ENCODE results near the gene MTNR1A. TPM values are rescaled to one million over a fixed set of nuclear protein-coding genes. Genes with fewer than 3 reads are reported as not detected.

MTNR1A gene
- total RNA-seq, 2 experiments from 2014 or later: not detected

- Mint-ChIP-seq H3K36me3 (ENCODE audit: low read depth) (no peaks in the 10 kb centered on the region), H3K27me3 (no peaks in the 10 kb centered on the region), H3K27ac (no peak overlapping the region), H3K4me1 (no peaks in the 10 kb centered on the region), H3K4me3 (no peak overlapping the region), H3K9me3 (no peaks in the 10 kb centered on the region)
- no peak for DNase-seq
- ChIA-PET CTCF (no interaction called here), POLR2A (no interaction called here)
Measured at GRCh38 chr4:186586205-186586604, 30.8 kb upstream of the MTNR1A start.

GRCh38 chr4:186584912-186585311, 29.5 kb upstream of the MTNR1A start:
- Mint-ChIP-seq H3K9me3 (no peaks in the 10 kb centered on the region), H3K4me3 (no peak overlapping the region), H3K27me3 (no peaks in the 10 kb centered on the region), H3K27ac (no peak overlapping the region), H3K36me3 (ENCODE audit: low read depth) (no peaks in the 10 kb centered on the region), H3K4me1 (no peaks in the 10 kb centered on the region)
- ChIA-PET POLR2A (no interaction called here), CTCF (interaction anchor here (1.4 kb wide), 1 partner anchor 287 kb away, joined by 4 read pairs; no protein-coding TSS in a partner anchor)
- DNase-seq: no peak

- CTCF ChIA-PET: no interaction called here
- no peak for DNase-seq
- Mint-ChIP-seq H3K4me3 (no peak overlapping the region), H3K36me3 (ENCODE audit: low read depth) (no peaks in the 10 kb centered on the region), H3K4me1 (no peaks in the 10 kb centered on the region), H3K27me3 (no peaks in the 10 kb centered on the region), H3K27ac (no peak overlapping the region), H3K9me3 (no peaks in the 10 kb centered on the region)
- POLR2A ChIA-PET: no interaction called here
Measured at GRCh38 chr4:186581421-186581820, 26.1 kb upstream of the MTNR1A start.

GRCh38 chr4:186580669-186581068, 25.3 kb upstream of the MTNR1A start:
- no peak for DNase-seq
- POLR2A ChIA-PET: no interaction called here
- H3K36me3 Mint-ChIP-seq (ENCODE audit: low read depth): no peaks in the 10 kb centered on the region
- no peak overlapping the region for H3K4me3 Mint-ChIP-seq
- H3K27me3 Mint-ChIP-seq: no peaks in the 10 kb centered on the region
- CTCF ChIA-PET: no interaction called here
- H3K4me1 Mint-ChIP-seq: no peaks in the 10 kb centered on the region
- H3K27ac Mint-ChIP-seq: no peak overlapping the region
- no peaks in the 10 kb centered on the region for H3K9me3 Mint-ChIP-seq

GRCh38 chr4:186570193-186570996, 15.0 kb upstream of the MTNR1A start:
- no peaks in the 10 kb centered on the region for H3K27me3 Mint-ChIP-seq
- no peaks in the 10 kb centered on the region for H3K36me3 Mint-ChIP-seq (ENCODE audit: low read depth)
- no peak overlapping the region for H3K27ac Mint-ChIP-seq
- ChIA-PET CTCF (no interaction called here), POLR2A (no interaction called here)
- H3K9me3 Mint-ChIP-seq: no peaks in the 10 kb centered on the region
- DNase-seq: no peak
- H3K4me3 Mint-ChIP-seq: no peak overlapping the region
- no peaks in the 10 kb centered on the region for H3K4me1 Mint-ChIP-seq

GRCh38 chr4:186569533-186570192, 14.3 kb upstream of the MTNR1A start:
- CTCF ChIA-PET: no interaction called here
- Mint-ChIP-seq H3K9me3 (no peaks in the 10 kb centered on the region), H3K4me1 (no peaks in the 10 kb centered on the region), H3K27ac (no peak overlapping the region), H3K36me3 (ENCODE audit: low read depth) (no peaks in the 10 kb centered on the region), H3K4me3 (no peak overlapping the region), H3K27me3 (no peaks in the 10 kb centered on the region)
- POLR2A ChIA-PET: no interaction called here
- no peak for DNase-seq

- CTCF ChIA-PET: no interaction called here
- Mint-ChIP-seq H3K27me3 (no peaks in the 10 kb centered on the region), H3K9me3 (no peaks in the 10 kb centered on the region), H3K36me3 (ENCODE audit: low read depth) (no peaks in the 10 kb centered on the region), H3K27ac (no peak overlapping the region), H3K4me1 (no peaks in the 10 kb centered on the region), H3K4me3 (no peak overlapping the region)
- DNase-seq: no peak
- POLR2A ChIA-PET: no interaction called here
Measured at GRCh38 chr4:186566068-186566467, 10.7 kb upstream of the MTNR1A start.

GRCh38 chr4:186563761-186564160, 8.4 kb upstream of the MTNR1A start:
- Mint-ChIP-seq H3K9me3 (no peaks in the 10 kb centered on the region), H3K4me3 (no peak overlapping the region), H3K36me3 (ENCODE audit: low read depth) (no peaks in the 10 kb centered on the region), H3K27ac (no peak overlapping the region), H3K4me1 (no peaks in the 10 kb centered on the region), H3K27me3 (no peaks in the 10 kb centered on the region)
- ChIA-PET CTCF (no interaction called here), POLR2A (no interaction called here)
- no peak for DNase-seq

- ChIA-PET CTCF (no interaction called here), POLR2A (no interaction called here)
- no peak overlapping the region for H3K27ac Mint-ChIP-seq
- H3K4me3 Mint-ChIP-seq: no peak overlapping the region
- no peaks in the 10 kb centered on the region for H3K27me3 Mint-ChIP-seq
- no peak for DNase-seq
- no peaks in the 10 kb centered on the region for H3K4me1 Mint-ChIP-seq
- H3K9me3 Mint-ChIP-seq: no peaks in the 10 kb centered on the region
- H3K36me3 Mint-ChIP-seq (ENCODE audit: low read depth): no peaks in the 10 kb centered on the region
Measured at GRCh38 chr4:186561748-186562147, 6.4 kb upstream of the MTNR1A start.

- ChIA-PET CTCF (no interaction called here), POLR2A (no interaction called here)
- no peaks in the 10 kb centered on the region for H3K4me1 Mint-ChIP-seq
- no peak for DNase-seq
- H3K27ac Mint-ChIP-seq: no peak overlapping the region
- H3K9me3 Mint-ChIP-seq: no peaks in the 10 kb centered on the region
- H3K27me3 Mint-ChIP-seq: peaks cover 3% of the 10 kb centered on the region
- H3K4me3 Mint-ChIP-seq: no peak overlapping the region
- H3K36me3 Mint-ChIP-seq (ENCODE audit: low read depth): peaks cover 1% of the 10 kb centered on the region
Measured at GRCh38 chr4:186560647-186561046, 5.3 kb upstream of the MTNR1A start.

GRCh38 chr4:186557486-186557885, 2.1 kb upstream of the MTNR1A start:
- H3K27me3 Mint-ChIP-seq: peaks cover 17% of the 10 kb centered on the region
- H3K36me3 Mint-ChIP-seq (ENCODE audit: low read depth): peaks cover 2% of the 10 kb centered on the region
- no peaks in the 10 kb centered on the region for H3K4me1 Mint-ChIP-seq
- no peak for DNase-seq
- ChIA-PET POLR2A (no interaction called here), CTCF (no interaction called here)
- H3K27ac Mint-ChIP-seq: no peak overlapping the region
- no peak overlapping the region for H3K4me3 Mint-ChIP-seq
- H3K9me3 Mint-ChIP-seq: no peaks in the 10 kb centered on the region

GRCh38 chr4:186557061-186557460, 1.7 kb upstream of the MTNR1A start:
- no peak overlapping the region for H3K27ac Mint-ChIP-seq
- peaks cover 2% of the 10 kb centered on the region for H3K36me3 Mint-ChIP-seq (ENCODE audit: low read depth)
- H3K9me3 Mint-ChIP-seq: no peaks in the 10 kb centered on the region
- no peaks in the 10 kb centered on the region for H3K4me1 Mint-ChIP-seq
- H3K4me3 Mint-ChIP-seq: no peak overlapping the region
- no peak for DNase-seq
- H3K27me3 Mint-ChIP-seq: peaks cover 17% of the 10 kb centered on the region
- CTCF ChIA-PET: no interaction called here
- POLR2A ChIA-PET: no interaction called here

GRCh38 chr4:186554539-186554913, 841 bp downstream of the MTNR1A start:
- ChIA-PET CTCF (no interaction called here), POLR2A (no interaction called here)
- Mint-ChIP-seq H3K4me1 (no peaks in the 10 kb centered on the region), H3K27me3 (peaks cover 17% of the 10 kb centered on the region), H3K27ac (no peak overlapping the region), H3K4me3 (no peak overlapping the region), H3K36me3 (ENCODE audit: low read depth) (peaks cover 2% of the 10 kb centered on the region), H3K9me3 (no peaks in the 10 kb centered on the region)
- DNase-seq: no peak

GRCh38 chr4:186553717-186554116, 1.6 kb downstream of the MTNR1A start:
- Mint-ChIP-seq H3K4me1 (no peaks in the 10 kb centered on the region), H3K9me3 (no peaks in the 10 kb centered on the region), H3K27me3 (peaks cover 17% of the 10 kb centered on the region), H3K4me3 (no peak overlapping the region), H3K36me3 (ENCODE audit: low read depth) (peaks cover 2% of the 10 kb centered on the region), H3K27ac (no peak overlapping the region)
- POLR2A ChIA-PET: no interaction called here
- CTCF ChIA-PET: no interaction called here
- no peak for DNase-seq

Data from activated CD4-positive, alpha-beta T cell treated with anti-CD3 and anti-CD28 coated beads, Interleukin-2, amount 10 ng/mL, durations not matched to agents 7 days and 5 days (primary cell).